Suprapubic skin (tissue), 4 donors: ENCODE results near the gene ST8SIA6.

Experiments
- EP300 ChIP-seq: sonication (generic); formaldehyde crosslinking; IDR thresholded peaks from one replicate; pipeline ENCODE4 v1.6.1; 2017; ENCODE audit warnings: antibody characterized with exemption
- POLR2A ChIP-seq, 2 donors: fragments of 450-650 bp; IDR thresholded peaks; one replicate each; pipeline ENCODE4 v1.6.1; 2017; ENCODE audit warnings: antibody characterized with exemption in 2 of 2, mild to moderate bottlenecking in 2 of 2, moderate library complexity in 2 of 2
- POLR2AphosphoS5 ChIP-seq, 3 donors: sonication (generic); formaldehyde crosslinking; IDR thresholded peaks; one replicate each; pipeline ENCODE4 v1.6.1; 2017; ENCODE audit warnings: antibody characterized with exemption in 3 of 3
- TF ChIP-seq, protein P1 (sequence below), 2 donors: fragments of 200-600 bp in 1 of 2; fragments of 450-650 bp in 1 of 2; sonication (generic) in 1 of 2; IDR thresholded peaks; one replicate each; pipeline ENCODE4 v1.5.1; 2016 to 2019; ENCODE audit warnings: antibody characterized with exemption in 2 of 2, mild to moderate bottlenecking in 1 of 2, moderate library complexity in 1 of 2

DNA sequence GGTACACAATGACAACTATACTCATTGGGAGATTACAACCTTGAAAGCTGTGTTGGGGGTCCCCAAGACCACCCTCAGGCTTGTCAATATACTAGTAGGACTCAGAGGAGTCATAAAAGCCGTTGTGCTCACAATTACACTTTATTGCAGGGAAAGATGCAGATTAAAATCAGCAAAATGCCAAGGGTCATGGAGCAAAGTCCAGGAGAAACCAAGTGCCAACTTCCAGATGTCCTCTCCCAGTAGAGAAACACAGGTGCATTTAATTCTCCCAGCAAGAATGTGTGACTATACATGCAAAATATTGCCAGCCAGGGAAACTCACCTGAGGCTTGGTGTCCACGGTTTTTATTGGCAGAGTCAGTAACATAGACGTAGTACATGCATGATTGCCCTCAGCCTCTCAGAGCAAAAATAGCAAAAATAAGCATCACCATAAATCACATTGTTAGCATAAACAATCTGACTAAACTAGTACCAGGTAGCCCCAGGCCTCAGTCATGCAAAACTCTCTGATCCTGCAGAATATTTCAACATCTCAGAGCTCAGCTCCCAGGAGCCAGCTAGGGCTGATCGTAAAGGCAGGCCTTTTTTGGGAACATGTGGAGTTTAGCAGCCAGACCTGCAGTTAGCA lies 175.7 kb downstream of the ST8SIA6 start:
- no peak for TF ChIP-seq POLR2AphosphoS5 (IDR thresholded peaks at IDR 0.05)
- TF ChIP-seq, protein P1, sequence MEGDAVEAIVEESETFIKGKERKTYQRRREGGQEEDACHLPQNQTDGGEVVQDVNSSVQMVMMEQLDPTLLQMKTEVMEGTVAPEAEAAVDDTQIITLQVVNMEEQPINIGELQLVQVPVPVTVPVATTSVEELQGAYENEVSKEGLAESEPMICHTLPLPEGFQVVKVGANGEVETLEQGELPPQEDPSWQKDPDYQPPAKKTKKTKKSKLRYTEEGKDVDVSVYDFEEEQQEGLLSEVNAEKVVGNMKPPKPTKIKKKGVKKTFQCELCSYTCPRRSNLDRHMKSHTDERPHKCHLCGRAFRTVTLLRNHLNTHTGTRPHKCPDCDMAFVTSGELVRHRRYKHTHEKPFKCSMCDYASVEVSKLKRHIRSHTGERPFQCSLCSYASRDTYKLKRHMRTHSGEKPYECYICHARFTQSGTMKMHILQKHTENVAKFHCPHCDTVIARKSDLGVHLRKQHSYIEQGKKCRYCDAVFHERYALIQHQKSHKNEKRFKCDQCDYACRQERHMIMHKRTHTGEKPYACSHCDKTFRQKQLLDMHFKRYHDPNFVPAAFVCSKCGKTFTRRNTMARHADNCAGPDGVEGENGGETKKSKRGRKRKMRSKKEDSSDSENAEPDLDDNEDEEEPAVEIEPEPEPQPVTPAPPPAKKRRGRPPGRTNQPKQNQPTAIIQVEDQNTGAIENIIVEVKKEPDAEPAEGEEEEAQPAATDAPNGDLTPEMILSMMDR (IDR thresholded peaks at IDR 0.05): no peak
- no peak for TF ChIP-seq POLR2A (IDR thresholded peaks at IDR 0.05)
- no peak for TF ChIP-seq EP300
